Spinal cord (tissue), 10 donors: Measurements from ENCODE around the gene FRYL. TPM values are rescaled to one million over a fixed set of nuclear protein-coding genes. Genes with fewer than 3 reads are reported as not detected.
"Not testable (repeated sequence)": the region's sequence is repeated elsewhere in the genome, so short reads cannot be mapped to it uniquely, and the experiment has no call there.

Experiments used
- DNase-seq, 6 donors: peaks; one replicate each; pipeline versions ENCODE4 v3.0.0 to v3.0.0-alpha.2; 2013 to 2015; ENCODE audit warnings: low spot score in 6 of 6, low read depth in 4 of 6
- H3K27ac ChIP-seq: one replicate; pipeline ENCODE4 v1.5.1; 2013; ENCODE audit warnings: low read depth, low read length, control low read depth
- H3K27me3 ChIP-seq: one replicate; pipeline ENCODE4 v1.6.1; 2013; ENCODE audit warnings: low read length; ENCODE audit not compliant: control insufficient read depth, insufficient read depth
- H3K36me3 ChIP-seq: one replicate; pipeline ENCODE4 v1.6.1; 2013; ENCODE audit warnings: low read length; ENCODE audit not compliant: control insufficient read depth, insufficient read depth
- H3K4me1 ChIP-seq: one replicate; pipeline ENCODE4 v1.6.1; 2013; ENCODE audit warnings: low read length; ENCODE audit not compliant: control insufficient read depth, insufficient read depth
- H3K4me3 ChIP-seq: one replicate; pipeline ENCODE4 v1.5.1; 2013; ENCODE audit warnings: low read depth, low read length, control low read depth
- H3K9me3 ChIP-seq: one replicate; pipeline ENCODE4 v1.6.1; 2013; ENCODE audit warnings: low read length; ENCODE audit not compliant: control insufficient read depth, insufficient read depth
- WGBS: methylation state at CpG from one replicate; pipeline ENCODE4 v1.1.5; 2013; ENCODE audit warnings: missing lambda C conversion rate; ENCODE audit not compliant: insufficient coverage; 5-methylcytosine and 5-hydroxymethylcytosine counted together
- polyA plus RNA-seq, 2 donors: library from polyadenylated mRNA; unstranded; fragments of 120-200 nt; gene quantifications; one replicate each; pipeline ENCODE4 v1.2.1, GENCODE V29; 2013; ENCODE audit not compliant: insufficient read length in 2 of 2
- total RNA-seq, 2 donors: library from RNA; depleted of rRNA in 1 of 2; stranded (reverse); fragments of 120-200 nt in 1 of 2; fragments of >200 nt in 1 of 2; gene quantifications; one replicate each; pipeline versions ENCODE4 v1.2.3 to v1.2.4, GENCODE V29; 2013 to 2014
- donor health status: healthy.

Gene FRYL
- total and polyA plus RNA-seq, 4 donors, result 27.0 to 120 (median 55.7) TPM

DNA sequence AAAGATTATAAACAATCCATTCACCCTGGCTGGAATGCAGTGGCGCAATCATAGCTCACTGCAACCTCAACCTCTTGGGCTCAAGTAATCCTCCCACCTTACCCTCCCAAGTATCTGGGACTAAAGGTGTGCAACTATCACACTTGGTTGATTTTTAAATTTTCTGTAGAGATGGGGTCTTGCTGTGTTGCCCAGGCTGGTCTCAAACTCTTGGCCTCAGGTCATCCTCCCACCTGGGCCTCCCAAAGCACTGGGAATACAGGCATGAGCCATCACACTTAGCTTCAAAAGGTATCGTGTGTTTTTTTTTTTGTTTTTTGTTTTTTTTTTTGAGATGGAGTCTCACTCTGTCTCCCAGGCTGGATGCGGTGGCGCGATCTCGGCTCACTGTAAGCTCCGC, 71.5 kb downstream of the FRYL start:
- WGBS, result 100% methylated on average over 6 of the region's 7 CpGs
- Histone ChIP-seq H3K27me3 (no peaks in the 10 kb centered on the region), H3K36me3 (peaks cover 8% of the 10 kb centered on the region)

DNA sequence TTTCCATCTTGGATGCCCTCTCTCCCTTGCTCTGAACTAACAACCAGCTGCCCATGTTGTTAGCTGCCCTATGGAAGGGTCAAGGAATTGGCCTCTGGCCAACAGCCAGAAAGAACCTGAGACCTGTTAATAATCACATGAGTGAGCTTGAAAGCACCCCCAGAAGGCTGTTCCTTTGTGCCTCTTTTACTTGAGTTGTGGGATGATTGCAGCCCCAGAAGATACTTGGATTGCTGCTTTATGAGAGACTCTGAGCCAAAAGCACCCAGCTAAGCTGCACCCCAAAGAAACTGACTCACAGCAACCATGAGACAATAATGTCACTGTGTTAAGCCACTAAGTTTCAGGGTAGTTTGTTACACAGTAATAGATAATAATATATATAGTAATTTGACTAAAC, 73.3 kb downstream of the FRYL start:
- Histone ChIP-seq H3K27me3 (no peaks in the 10 kb centered on the region), H3K9me3 (no peaks in the 10 kb centered on the region), H3K4me3 (no peak overlapping the region), H3K36me3 (peaks cover 8% of the 10 kb centered on the region), H3K4me1 (no peaks in the 10 kb centered on the region), H3K27ac (no peak overlapping the region)
- no peak for DNase-seq

More for the DNA sequence above, 71.5 kb downstream of the FRYL start:
- DNase-seq, result no peak
- Histone ChIP-seq H3K9me3 (no peaks in the 10 kb centered on the region), H3K4me3 (no peak overlapping the region), H3K4me1 (no peaks in the 10 kb centered on the region), H3K27ac (no peak overlapping the region)

DNA sequence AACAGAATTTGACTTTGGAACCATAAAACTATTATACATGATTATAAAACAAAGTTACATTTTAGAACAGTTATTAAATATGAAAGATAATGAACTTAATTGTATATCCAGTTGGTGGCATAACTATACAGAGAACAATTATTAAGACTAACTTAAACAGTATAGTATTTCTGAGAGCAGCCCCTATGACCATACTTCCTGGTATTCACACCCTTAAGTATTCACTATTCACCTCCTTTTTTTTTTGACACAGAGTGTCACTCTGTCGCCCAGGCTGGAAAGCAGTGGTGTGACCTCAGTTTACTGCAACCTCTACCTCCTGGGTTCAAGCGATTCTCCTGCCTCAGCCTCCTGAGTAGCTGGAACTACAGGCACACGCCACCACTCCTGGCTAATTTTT, 74.5 kb downstream of the FRYL start:
- Histone ChIP-seq H3K36me3 (peaks cover 8% of the 10 kb centered on the region), H3K9me3 (no peaks in the 10 kb centered on the region), H3K4me1 (no peaks in the 10 kb centered on the region), H3K27ac (no peak overlapping the region), H3K27me3 (no peaks in the 10 kb centered on the region), H3K4me3 (no peak overlapping the region)
- 96% methylated on average over 3 of the region's 3 CpGs for WGBS
- no peak for DNase-seq

DNA sequence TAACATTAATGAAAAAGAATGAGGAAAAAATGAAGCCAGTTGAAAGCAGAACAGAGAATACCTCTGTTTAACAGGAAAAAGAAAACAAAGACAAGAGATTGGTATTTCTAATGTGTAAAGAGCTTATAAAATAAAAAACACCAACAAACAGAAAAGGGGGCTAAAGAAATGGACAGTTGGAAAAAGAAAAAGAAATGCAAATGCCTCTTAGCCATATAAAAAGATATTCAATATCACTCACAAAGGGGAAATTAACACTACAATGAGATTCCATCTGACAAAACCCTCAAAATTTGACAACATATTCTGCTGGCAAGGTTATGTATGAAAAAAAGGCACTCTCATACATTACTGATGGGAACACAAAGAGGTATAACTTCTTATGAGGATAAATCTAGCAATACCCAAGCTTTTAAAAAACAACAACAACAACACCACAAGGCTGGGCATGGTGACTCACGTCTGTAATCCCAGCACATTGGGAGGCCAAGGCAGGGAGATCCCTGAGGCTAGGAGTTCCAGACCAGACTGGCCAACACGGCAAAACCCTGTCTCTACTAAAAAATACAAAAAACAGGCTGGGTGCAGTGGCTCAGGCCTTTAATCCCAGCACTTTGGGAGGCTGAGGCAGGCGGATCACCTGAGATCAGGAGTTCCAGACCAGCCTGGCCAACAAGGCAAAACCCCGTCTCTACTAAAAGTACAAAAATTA, 75.8 kb downstream of the FRYL start:
- no peaks in the 10 kb centered on the region for H3K27me3 ChIP-seq
- H3K27ac ChIP-seq, result no peak overlapping the region
- peaks cover 8% of the 10 kb centered on the region for H3K36me3 ChIP-seq
- H3K9me3 ChIP-seq, result no peaks in the 10 kb centered on the region
- H3K4me3 ChIP-seq, result no peak overlapping the region
- H3K4me1 ChIP-seq, result no peaks in the 10 kb centered on the region
- DNase-seq, result no peak
- 83% methylated on average over 3 of the region's 4 CpGs for WGBS

DNA sequence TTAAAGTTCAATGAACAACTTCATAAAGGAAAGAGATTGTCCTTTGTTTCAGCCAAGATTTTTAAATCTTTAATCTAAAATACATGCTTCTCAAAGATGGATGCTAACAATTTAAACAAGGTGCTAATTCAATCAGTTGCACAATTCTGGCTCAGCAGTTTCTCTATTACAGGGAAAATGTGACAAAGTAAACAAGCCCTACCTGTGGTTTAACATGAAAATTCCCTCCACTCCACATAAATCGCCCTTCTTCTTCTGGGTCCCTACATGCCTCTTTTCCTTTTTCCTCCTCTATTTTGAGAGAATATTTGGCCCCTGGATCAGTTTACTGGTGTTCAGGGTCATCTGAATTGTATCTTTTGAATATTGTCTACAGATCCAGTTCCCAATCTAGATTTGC, 80.6 kb downstream of the FRYL start:
- Histone ChIP-seq H3K36me3 (no peaks in the 10 kb centered on the region), H3K27ac (no peak overlapping the region), H3K4me1 (no peaks in the 10 kb centered on the region), H3K9me3 (no peaks in the 10 kb centered on the region), H3K27me3 (no peaks in the 10 kb centered on the region), H3K4me3 (no peak overlapping the region)
- WGBS, result no CpG with 5 or more reads among the region's 1 CpG
- DNase-seq, result no peak

DNA sequence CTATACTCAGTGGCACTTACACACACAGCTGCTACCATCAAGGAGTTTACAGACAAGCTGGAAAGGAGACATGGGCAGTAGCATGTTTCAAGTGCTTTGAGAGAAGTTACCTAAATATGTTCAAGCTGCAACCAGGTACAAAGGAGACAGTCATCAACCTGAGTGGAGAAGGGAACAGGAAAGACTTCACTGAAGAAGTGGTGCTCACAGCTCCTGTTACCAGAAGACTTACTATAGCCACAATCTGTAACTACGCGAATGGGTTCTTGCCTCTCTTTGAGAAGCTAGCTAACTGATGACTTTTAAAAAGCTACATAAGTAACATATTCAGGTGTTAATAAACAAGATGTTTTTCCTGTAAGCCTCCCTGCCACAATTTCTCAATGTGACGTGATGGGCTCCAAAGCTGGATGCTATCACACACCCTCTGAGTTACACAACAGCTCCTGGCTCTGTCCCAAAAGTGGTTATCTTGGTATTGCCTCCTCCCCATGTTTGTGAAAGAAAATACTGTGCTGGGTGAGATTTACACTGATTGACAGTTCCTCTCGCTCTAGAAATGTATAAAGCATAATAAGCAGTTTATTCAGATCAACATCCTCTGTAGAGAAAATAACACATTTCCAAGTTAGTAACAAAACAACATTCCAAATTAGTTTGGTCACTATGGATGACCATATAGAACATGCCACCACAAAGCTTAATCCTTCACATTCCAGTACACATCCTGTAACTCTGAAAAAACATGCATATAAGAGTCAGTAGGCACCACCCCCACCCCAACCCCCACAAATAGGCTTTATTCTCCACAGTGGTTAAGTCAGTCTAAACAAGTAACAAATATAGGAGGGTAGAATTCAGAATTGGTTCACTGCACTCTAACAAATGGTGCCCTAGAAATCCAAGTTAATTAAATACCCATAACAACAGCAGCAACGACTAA, 81.8 kb downstream of the FRYL start:
- H3K9me3 ChIP-seq, result no peaks in the 10 kb centered on the region
- no peaks in the 10 kb centered on the region for H3K36me3 ChIP-seq
- peak in 1 of 6 donors; percentile 52 for DNase-seq
- peak overlapping the region; percentile 61 for H3K27ac ChIP-seq
- H3K4me1 ChIP-seq, result no peaks in the 10 kb centered on the region
- WGBS, result 40% methylated on average over 2 of the region's 5 CpGs
- no peaks in the 10 kb centered on the region for H3K27me3 ChIP-seq
- H3K4me3 ChIP-seq, result no peak overlapping the region

DNA sequence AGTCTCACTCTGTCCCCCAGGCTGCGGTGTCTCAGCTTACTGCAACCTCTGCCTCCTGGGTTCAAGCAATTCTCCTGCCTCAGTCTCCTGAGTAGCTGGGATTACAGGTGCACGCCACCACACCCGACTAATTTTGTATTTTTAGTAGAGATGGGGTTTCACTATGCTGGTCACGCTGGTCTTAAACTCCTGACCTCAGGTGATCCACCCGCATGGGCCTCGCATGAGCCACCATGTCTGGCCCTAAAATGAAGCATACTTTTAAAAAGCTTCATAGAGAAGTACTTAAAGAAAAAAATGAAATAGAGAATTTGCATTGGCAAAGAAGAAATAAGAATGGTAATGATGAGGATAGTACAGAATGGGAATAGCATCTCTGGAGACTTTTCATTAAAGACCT, 82.6 kb downstream of the FRYL start:
- not testable (repeated sequence) for H3K9me3 ChIP-seq, H3K27ac ChIP-seq, H3K36me3 ChIP-seq, H3K4me3 ChIP-seq, H3K27me3 ChIP-seq, DNase-seq, H3K4me1 ChIP-seq
- 93% methylated on average over 3 of the region's 6 CpGs for WGBS

DNA sequence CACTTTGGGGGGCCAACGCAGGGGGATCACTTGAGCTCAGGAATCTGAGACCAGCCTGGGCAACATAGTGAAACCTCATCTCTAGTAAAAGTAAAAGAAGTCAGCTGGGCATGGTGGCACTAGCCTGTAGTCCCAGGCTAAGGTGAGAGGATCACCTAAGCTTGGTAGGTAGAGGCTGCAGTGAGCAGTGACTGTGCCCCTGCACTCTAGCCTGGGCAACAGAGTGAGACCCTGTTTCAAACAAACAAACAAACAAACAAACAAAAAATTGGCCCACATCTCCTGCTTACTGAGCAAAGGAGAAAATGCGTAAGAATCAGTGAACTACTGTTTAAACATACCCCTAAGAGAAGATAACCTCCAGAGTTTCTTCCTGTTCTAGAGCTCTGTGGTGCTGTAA, 85.3 kb downstream of the FRYL start:
- H3K36me3 ChIP-seq, result no peaks in the 10 kb centered on the region
- H3K4me1 ChIP-seq, result no peaks in the 10 kb centered on the region
- H3K27me3 ChIP-seq, result no peaks in the 10 kb centered on the region
- H3K4me3 ChIP-seq, result no peak overlapping the region
- no peak overlapping the region for H3K27ac ChIP-seq
- no peak for DNase-seq
- no CpG with 5 or more reads among the region's 2 CpGs for WGBS
- no peaks in the 10 kb centered on the region for H3K9me3 ChIP-seq

DNA sequence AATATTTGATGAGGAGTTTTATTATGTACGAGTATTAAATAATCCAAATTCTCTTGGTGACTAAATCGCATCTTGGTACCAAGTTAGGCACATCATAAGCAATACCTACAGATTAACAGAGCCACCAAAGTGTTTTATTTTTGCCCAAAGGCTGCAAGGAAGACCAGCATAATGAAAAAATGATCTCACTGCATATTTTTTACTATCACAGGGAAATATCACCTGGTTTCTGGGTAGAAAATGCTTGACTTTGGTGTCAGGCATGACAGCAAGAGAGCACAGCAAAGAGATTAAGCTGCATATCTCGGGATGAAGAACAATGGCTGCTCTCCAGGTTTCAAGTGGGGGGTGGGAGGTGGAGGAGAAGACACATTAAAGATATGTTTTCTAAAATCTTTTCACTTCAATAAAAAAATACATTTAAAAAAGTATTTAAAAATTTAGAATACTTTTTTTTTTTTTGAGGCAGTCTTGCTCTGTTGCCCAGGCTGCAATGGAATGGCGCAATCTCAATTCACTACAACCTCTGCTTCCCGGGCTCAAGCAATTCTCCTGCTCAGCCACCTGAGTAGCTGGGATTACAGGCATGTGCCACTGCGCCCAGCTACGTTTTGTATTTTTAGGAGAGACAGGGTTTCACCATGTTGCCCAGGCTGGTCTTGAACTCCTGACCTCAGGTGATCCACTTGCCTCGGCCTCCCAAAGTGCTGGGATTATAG, 86.1 kb downstream of the FRYL start:
- peak in 1 of 6 donors; percentile 43 for DNase-seq
- WGBS, result 100% methylated on average over 2 of the region's 8 CpGs
- no peak overlapping the region for H3K27ac ChIP-seq
- no peaks in the 10 kb centered on the region for H3K27me3 ChIP-seq
- H3K4me1 ChIP-seq, result no peaks in the 10 kb centered on the region
- no peak overlapping the region for H3K4me3 ChIP-seq
- H3K36me3 ChIP-seq, result no peaks in the 10 kb centered on the region
- no peaks in the 10 kb centered on the region for H3K9me3 ChIP-seq
